IMR-90 (cell line): Measurements from ENCODE around the gene KLHDC1. TPM values are rescaled to one million over a fixed set of nuclear protein-coding genes. Genes with fewer than 3 reads are reported as not detected.
"Not testable (repeated sequence)": the region's sequence is repeated elsewhere in the genome, so short reads cannot be mapped to it uniquely, and the experiment has no call there.

Source experiments
- ATAC-seq: fragments of 200-7000 bp; cut with Tn5 transposase; 2 replicates; pipeline ENCODE4 v1.9.1; 2020; ENCODE audit warnings: low read depth, mild to moderate bottlenecking, moderate library complexity
- BruUV-seq: library from RNA; stranded (reverse); fragments of 400-500 nt; replicated peaks from 2 replicates; lab custom pipeline; 2021; lab: Mats Ljungman, UMichigan
- CTCF ChIA-PET: fragments of 300-600 bp; formaldehyde crosslinking; extraction: SDS; loops from one replicate; lab custom pipeline; 2021; ENCODE audit warnings: antibody characterized with exemption; lab: Yijun Ruan, JAX
- POLR2A ChIA-PET: fragments of 300-600 bp; sonication (Branson Sonifier 250); formaldehyde crosslinking; loops from one replicate; lab custom pipeline; 2022; ENCODE audit warnings: antibody characterized with exemption; ENCODE audit not compliant: unreplicated experiment; lab: Charles Lee
- DNase-seq: peaks from one replicate; pipeline ENCODE4 v3.0.0; 2013
- H2AFZ ChIP-seq: replicated peaks from 2 replicates; pipeline ENCODE3; 2013; ENCODE audit warnings: low read length, mild to moderate bottlenecking; ENCODE audit not compliant: poor library complexity
- H2AK5ac ChIP-seq: 2 replicates; pipeline ENCODE4 v1.6.1; 2013; ENCODE audit warnings: low read depth, low read length, inconsistent platforms
- H2AK9ac ChIP-seq: replicated peaks from 2 replicates; pipeline ENCODE3; 2013; ENCODE audit warnings: mild to moderate bottlenecking, low read depth, low read length, moderate library complexity; ENCODE audit not compliant: poor library complexity
- H2BK120ac ChIP-seq: 2 replicates; pipeline ENCODE4 v1.6.1; 2013; ENCODE audit warnings: low read depth, low read length, inconsistent platforms
- H2BK15ac ChIP-seq: 3 replicates; pipeline ENCODE4 v1.6.1; 2013; ENCODE audit warnings: low read depth, low read length, inconsistent platforms
- H2BK20ac ChIP-seq: 2 replicates; pipeline ENCODE4 v1.6.1; 2013; ENCODE audit warnings: low read depth, mild to moderate bottlenecking, inconsistent platforms, low read length, moderate library complexity
- H2BK5ac ChIP-seq: 2 replicates; pipeline ENCODE4 v1.6.1; 2013; ENCODE audit warnings: mild to moderate bottlenecking, low read depth, low read length, inconsistent platforms; ENCODE audit not compliant: poor library complexity, severe bottlenecking
- H3K14ac ChIP-seq: replicated peaks from 2 replicates; pipeline ENCODE4 v1.6.1; 2013; ENCODE audit warnings: low read depth, low read length, inconsistent platforms
- H3K18ac ChIP-seq: 2 replicates; pipeline ENCODE4 v1.6.1; 2013; ENCODE audit warnings: low read depth, low read length, control low read depth
- H3K23ac ChIP-seq: 2 replicates; pipeline ENCODE4 v1.6.1; 2013; ENCODE audit warnings: low read depth, low read length, inconsistent platforms
- H3K27ac ChIP-seq: 2 replicates; pipeline ENCODE4 v1.5.1; 2013; ENCODE audit warnings: mild to moderate bottlenecking, control low read depth, low read length; ENCODE audit not compliant: insufficient read depth
- H3K27me3 ChIP-seq: 2 replicates; pipeline ENCODE4 v1.6.1; 2013; ENCODE audit warnings: low read length; ENCODE audit not compliant: control insufficient read depth, insufficient read depth
- H3K36me3 ChIP-seq: 2 replicates; pipeline ENCODE4 v1.6.1; 2013; ENCODE audit warnings: low read length, mixed read lengths; ENCODE audit not compliant: control insufficient read depth, insufficient read depth
- H3K4ac ChIP-seq: 2 replicates; pipeline ENCODE4 v1.6.1; 2013; ENCODE audit warnings: low read depth, low read length, inconsistent platforms
- H3K4me1 ChIP-seq: 2 replicates; pipeline ENCODE4 v1.6.1; 2013; ENCODE audit warnings: low read length, mixed read lengths; ENCODE audit not compliant: control insufficient read depth, insufficient read depth
- H3K4me2 ChIP-seq: 2 replicates; pipeline ENCODE4 v1.6.1; 2013; ENCODE audit warnings: low read depth, mild to moderate bottlenecking, control low read depth, low read length, moderate library complexity
- H3K4me3 ChIP-seq: 2 replicates; pipeline ENCODE4 v1.5.1; 2013; ENCODE audit warnings: low read depth, mild to moderate bottlenecking, control low read depth, low read length, moderate library complexity; ENCODE audit not compliant: insufficient read depth
- H3K56ac ChIP-seq: 2 replicates; pipeline ENCODE4 v1.6.1; 2013; ENCODE audit warnings: low read length, inconsistent platforms; ENCODE audit not compliant: insufficient read depth; ENCODE audit errors: extremely low read depth
- H3K79me1 ChIP-seq, 2 experiments: 2 replicates each; pipeline ENCODE4 v1.6.1; 2013; ENCODE audit warnings: low read length in 2 of 2, inconsistent platforms in 1 of 2, low read depth in 1 of 2
- H3K9ac ChIP-seq: 2 replicates; pipeline ENCODE4 v1.6.1; 2013; ENCODE audit warnings: low read depth, low read length, control low read depth
- H3K9me1 ChIP-seq: 2 replicates; pipeline ENCODE4 v1.6.1; 2013; ENCODE audit warnings: low read length, inconsistent platforms; ENCODE audit not compliant: insufficient read depth
- H3K9me3 ChIP-seq: 2 replicates; pipeline ENCODE4 v1.6.1; 2013; ENCODE audit warnings: low read length; ENCODE audit not compliant: control insufficient read depth, insufficient read depth
- H4K20me1 ChIP-seq: 2 replicates; pipeline ENCODE4 v1.6.1; 2013; ENCODE audit warnings: low read length, inconsistent platforms; ENCODE audit not compliant: insufficient read depth
- H4K5ac ChIP-seq: 2 replicates; pipeline ENCODE4 v1.6.1; 2013; ENCODE audit warnings: mild to moderate bottlenecking, low read depth, low read length, control low read depth
- H4K8ac ChIP-seq, 2 experiments: 2 replicates each; pipeline ENCODE4 v1.6.1; 2013; ENCODE audit warnings: low read depth in 2 of 2, low read length in 2 of 2, control low read depth in 1 of 2, inconsistent platforms in 1 of 2
- H4K91ac ChIP-seq: 2 replicates; pipeline ENCODE4 v1.6.1; 2013; ENCODE audit warnings: low read depth, low read length, inconsistent platforms; ENCODE audit not compliant: insufficient read depth
- dilution Hi-C: fragments of 300-500 bp; cut with HindIII; formaldehyde crosslinking; loops from one replicate; pipeline ENCODE4 v1.14.3; 2018; ENCODE audit warnings: low sequenced_read_pairs; ENCODE audit not compliant: unreplicated experiment
- in situ Hi-C: fragments of 300-500 bp; cut with MboI; formaldehyde crosslinking; loops from 3 replicates; pipeline ENCODE4 v1.14.3; 2019; ENCODE audit warnings: low sequenced_read_pairs, inconsistent platforms, mixed read lengths
- intact Hi-C: fragments of 100-400 bp; cut with micrococcal nuclease; formaldehyde crosslinking; loops from 2 replicates; pipeline ENCODE4 v1.10.0; 2022
- polyA plus RNA-seq, 3 experiments: library from polyadenylated mRNA; depleted of rRNA; stranded (reverse); fragments of >200 nt; gene quantifications; 2 replicates each; pipeline ENCODE4 v1.2.3, GENCODE V29; 2012; ENCODE audit warnings: low replicate concordance in 1 of 3
- total RNA-seq: library from RNA; depleted of rRNA; stranded (reverse); fragments of >200 nt; gene quantifications from 2 replicates; pipeline ENCODE4 v1.2.3, GENCODE V29; 2012

The KLHDC1 gene
- total and polyA plus RNA-seq, 2 of the 4 experiments (the other 2 are of a cell fraction), result 0.51 to 0.90 TPM

GRCh38 chr14:49746476-49746875 is 53.6 kb downstream of the KLHDC1 start:
- H3K14ac ChIP-seq, H3K27ac ChIP-seq, H3K4ac ChIP-seq, ATAC-seq, in situ Hi-C loops, H2AFZ ChIP-seq, H4K91ac ChIP-seq, H3K27me3 ChIP-seq, H2AK9ac ChIP-seq, H3K79me1 ChIP-seq, H3K9me1 ChIP-seq, H3K4me2 ChIP-seq, H3K23ac ChIP-seq, POLR2A ChIA-PET, H3K56ac ChIP-seq, dilution Hi-C loops, H3K9me3 ChIP-seq, H3K4me1 ChIP-seq, H3K18ac ChIP-seq, CTCF ChIA-PET, H3K4me3 ChIP-seq, H2BK20ac ChIP-seq, H4K20me1 ChIP-seq, H2BK120ac ChIP-seq, H2BK15ac ChIP-seq, DNase-seq, intact Hi-C loops, H3K9ac ChIP-seq, BruUV-seq, H2BK5ac ChIP-seq, H2AK5ac ChIP-seq, H4K8ac ChIP-seq, H3K36me3 ChIP-seq, H4K5ac ChIP-seq: not testable (repeated sequence)
